SK-N-SH (cell line): ENCODE data around the gene SMIM7. TPM values are rescaled to one million over a fixed set of nuclear protein-coding genes. Genes with fewer than 3 reads are reported as not detected.

Experiments
- CTCF ChIA-PET: fragments of 300-600, 350-600 bp; formaldehyde crosslinking; extraction: SDS; loops from one replicate; lab custom pipeline; 2021; lab: Yijun Ruan, JAX
- POLR2A ChIA-PET: fragments of 350-600 bp; sonication (Branson Sonifier 250); formaldehyde crosslinking; extraction: SDS; loops from one replicate; lab custom pipeline; 2020; ENCODE audit warnings: antibody characterized with exemption, inconsistent platforms; lab: Yijun Ruan, JAX
- DNase-seq: peaks from one replicate; pipeline ENCODE4 v3.0.0; 2012
- H2AFZ ChIP-seq: fragments of 200-600 bp; sonication (generic); 2 replicates; pipeline ENCODE4 v1.8.1; 2016; ENCODE audit warnings: antibody characterized with exemption, mild to moderate bottlenecking, low read depth
- H3F3A ChIP-seq: fragments of 200-600 bp; sonication (generic); replicated peaks from 2 replicates; pipeline ENCODE3; 2016; ENCODE audit warnings: antibody characterized with exemption, mild to moderate bottlenecking; ENCODE audit not compliant: insufficient read depth
- H3K27ac ChIP-seq, 2 experiments: fragments of 200-500 bp in 1 of 2; fragments of 200-600 bp in 1 of 2; sonication (Bioruptor generic) in 1 of 2; sonication (generic), shearing (Covaris generic) in 1 of 2; 2 replicates each; pipeline versions ENCODE4 v1.5.1 to v1.6.1; 2014 to 2016; ENCODE audit warnings: low read depth in 2 of 2, inconsistent platforms in 1 of 2, low read length in 1 of 2, mild to moderate bottlenecking in 1 of 2, mixed read lengths in 1 of 2
- H3K27me3 ChIP-seq: fragments of 200-600 bp; sonication (generic), shearing (Covaris generic); 2 replicates; pipeline ENCODE4 v1.6.1; 2016; ENCODE audit warnings: mixed run types; ENCODE audit not compliant: insufficient read depth
- H3K36me3 ChIP-seq, 2 experiments: fragments of 200-500 bp in 1 of 2; fragments of 200-600 bp in 1 of 2; sonication (Bioruptor generic) in 1 of 2; sonication (generic) in 1 of 2; replicated peaks in 1 of 2; 2 replicates each; pipeline versions ENCODE3 to v1.5.1; 2014 to 2016; ENCODE audit warnings: low read length in 1 of 2, mild to moderate bottlenecking in 1 of 2; ENCODE audit not compliant: insufficient read depth in 2 of 2, control insufficient read depth in 1 of 2
- H3K4me1 ChIP-seq, 2 experiments: fragments of 200-500 bp in 1 of 2; fragments of 200-600 bp in 1 of 2; sonication (Bioruptor generic) in 1 of 2; sonication (generic), shearing (Covaris generic) in 1 of 2; 2 replicates each; pipeline versions ENCODE4 v1.5.1 to v1.6.1; 2014 to 2016; ENCODE audit warnings: low read depth in 1 of 2, low read length in 1 of 2, mixed run types in 1 of 2; ENCODE audit not compliant: insufficient read depth in 2 of 2, control insufficient read depth in 1 of 2
- H3K4me2 ChIP-seq: fragments of 200-600 bp; sonication (generic), shearing (Covaris generic); 2 replicates; pipeline ENCODE4 v1.6.1; 2017; ENCODE audit warnings: mixed run types
- H3K4me3 ChIP-seq, 2 experiments: fragments of 200-500 bp in 1 of 2; fragments of 200-600 bp in 1 of 2; sonication (Bioruptor generic) in 1 of 2; sonication (generic), shearing (Covaris generic) in 1 of 2; 2 replicates each; pipeline versions ENCODE4 v1.5.1 to v1.8.1; 2014 to 2016; ENCODE audit warnings: low read depth in 2 of 2, inconsistent platforms in 1 of 2, low read length in 1 of 2, mild to moderate bottlenecking in 1 of 2, mixed read lengths in 1 of 2, moderate library complexity in 1 of 2
- H3K79me2 ChIP-seq: fragments of 200-600 bp; sonication (generic); 2 replicates; pipeline ENCODE4 v1.8.1; 2017; ENCODE audit warnings: mild to moderate bottlenecking; ENCODE audit not compliant: insufficient read depth
- H3K9ac ChIP-seq: fragments of 200-600 bp; sonication (generic); 2 replicates; pipeline ENCODE4 v1.6.1; 2017; ENCODE audit warnings: mixed run types
- H3K9me2 ChIP-seq: fragments of 200-600 bp; sonication (generic); 2 replicates; pipeline ENCODE4 v1.6.1; 2017; ENCODE audit warnings: mixed run types
- H3K9me3 ChIP-seq: fragments of 200-600 bp; sonication (generic); 2 replicates; pipeline ENCODE4 v1.6.1; 2017; ENCODE audit warnings: mixed run types, mild to moderate bottlenecking, moderate library complexity
- H4K20me1 ChIP-seq: fragments of 200-600 bp; sonication (generic); 2 replicates; pipeline ENCODE4 v1.6.1; 2017; ENCODE audit warnings: mild to moderate bottlenecking, mixed run types; ENCODE audit not compliant: insufficient read depth
- FOXJ3 ChIP-seq: sonication (generic); formaldehyde crosslinking; IDR thresholded peaks from 2 replicates; pipeline ENCODE4 v1.5.1; 2020; ENCODE audit warnings: mild to moderate bottlenecking, missing genetic modification reagents
- GABPA ChIP-seq: IDR thresholded peaks from 2 replicates; pipeline ENCODE4 v1.4.0; 2012; ENCODE audit warnings: low read depth, mild to moderate bottlenecking
- GATA2 ChIP-seq: sonication (generic); formaldehyde crosslinking; IDR thresholded peaks from 2 replicates; pipeline ENCODE4 v1.5.0; 2020; ENCODE audit warnings: mild to moderate bottlenecking, missing genetic modification reagents
- IRF3 ChIP-seq: fragments of 150-350 bp; IDR thresholded peaks from 2 replicates; pipeline ENCODE4 v1.6.1; 2016; ENCODE audit warnings: mild to moderate bottlenecking, low read depth, low read length
- JUND ChIP-seq: IDR thresholded peaks from 2 replicates; pipeline ENCODE4 v1.4.0; 2012
- MAX ChIP-seq: IDR thresholded peaks from 2 replicates; pipeline ENCODE4 v1.4.0; 2012; ENCODE audit warnings: low read depth
- MEF2A ChIP-seq: IDR thresholded peaks from 2 replicates; pipeline ENCODE4 v1.4.0; 2012; ENCODE audit warnings: low read depth, borderline replicate concordance
- MXI1 ChIP-seq: IDR thresholded peaks from 2 replicates; pipeline ENCODE4 v1.6.1; 2012; ENCODE audit warnings: mild to moderate bottlenecking, low read depth, low read length, improper control_type of control experiment
- NRF1 ChIP-seq: IDR thresholded peaks from 2 replicates; pipeline ENCODE4 v1.6.1; 2012; ENCODE audit warnings: low read depth, mild to moderate bottlenecking, low read length
- POLR2AphosphoS5 ChIP-seq: IDR thresholded peaks from 2 replicates; pipeline ENCODE4 v1.6.1; 2012; ENCODE audit warnings: low read depth, low read length
- RAD21 ChIP-seq: IDR thresholded peaks from 2 replicates; pipeline ENCODE4 v1.6.1; 2012; ENCODE audit warnings: mild to moderate bottlenecking, low read length
- RCOR1 ChIP-seq: fragments of 150-350 bp; IDR thresholded peaks from 2 replicates; pipeline ENCODE4 v1.6.1; 2017; ENCODE audit warnings: antibody characterized with exemption, low read length
- REST ChIP-seq: IDR thresholded peaks from 2 replicates; pipeline ENCODE4 v1.6.1; 2012; ENCODE audit warnings: mild to moderate bottlenecking, low read depth, low read length, moderate library complexity
- RXRA ChIP-seq: IDR thresholded peaks from 2 replicates; pipeline ENCODE4 v1.4.0; 2012; ENCODE audit warnings: low read depth, mild to moderate bottlenecking, borderline replicate concordance
- TEAD4 ChIP-seq: IDR thresholded peaks from 2 replicates; pipeline ENCODE4 v1.4.0; 2012; ENCODE audit warnings: mild to moderate bottlenecking, borderline replicate concordance; ENCODE audit not compliant: insufficient read depth
- USF2 ChIP-seq: fragments of 150-350 bp; IDR thresholded peaks from 2 replicates; pipeline ENCODE4 v1.6.1; 2017; ENCODE audit warnings: antibody characterized with exemption, low read length, low read depth, borderline replicate concordance
- YY1 ChIP-seq: IDR thresholded peaks from 2 replicates; pipeline ENCODE4 v1.4.0; 2012; ENCODE audit warnings: low read depth, mild to moderate bottlenecking
- WGBS: methylation state at CpG from one replicate; pipeline ENCODE4 v1.1.6; 2017; ENCODE audit warnings: low lambda C conversion rate; 5-methylcytosine and 5-hydroxymethylcytosine counted together
- polyA plus RNA-seq, 3 experiments: library from polyadenylated mRNA; depleted of rRNA; stranded (reverse); fragments of >200 nt; gene quantifications; 2 replicates each; pipeline ENCODE4 v1.2.3, GENCODE V29; 2012

SMIM7 gene
- polyA plus RNA-seq, 1 of the 3 experiments (the other 2 are of a cell fraction): 74.2 TPM

GRCh38 chr19:16614941-16615340, 45.0 kb downstream of the SMIM7 start (continued):
- TF ChIP-seq RAD21 (no peak), RXRA (no peak), MAX (no peak), TEAD4 (no peak), POLR2AphosphoS5 (no peak)

- TF ChIP-seq NRF1 (no peak), YY1 (no peak), GABPA (no peak), JUND (no peak), REST (no peak), MAX (no peak), POLR2AphosphoS5 (no peak), MEF2A (no peak), RAD21 (no peak), RCOR1 (no peak), RXRA (no peak), USF2 (no peak), IRF3 (no peak), FOXJ3 (CRISPR knock-in tag) (no peak), GATA2 (CRISPR knock-in tag) (no peak), MXI1 (no peak)
- Histone ChIP-seq H2AFZ (no peak overlapping the region), H3K36me3 (no peaks in the 10 kb centered on the region), H4K20me1 (peaks cover 99% of the 10 kb centered on the region), H3F3A (no peaks in the 10 kb centered on the region), H3K9me3 (no peaks in the 10 kb centered on the region), H3K4me1 (peaks cover 0 to 8% of the 10 kb centered on the region in 2 experiments; a peak in 2 of 4 replicates), H3K27me3 (no peaks in the 10 kb centered on the region), H3K27ac (no peak overlapping the region), H3K79me2 (peaks cover 100% of the 10 kb centered on the region), H3K4me3 (no peak overlapping the region), H3K9me2 (no peaks in the 10 kb centered on the region), H3K9ac (no peak overlapping the region), H3K4me2 (no peak overlapping the region)
- 90% methylated on average over 2 of the region's 2 CpGs for WGBS
- ChIA-PET POLR2A (interaction anchor here (0.6 kb wide), 1 partner anchor 47 kb away, joined by 3 read pairs; the partner anchor contains the start of gene TMEM38A), CTCF (interaction anchor here (0.6 to 1.1 kb wide), 2 partner anchors 14 to 40 kb away, joined by 3 read pairs; partner anchors contain the start of gene MED26)
- no peak for DNase-seq
Observed at GRCh38 chr19:16613841-16614240, 46.1 kb downstream of the SMIM7 start.
